Right atrium auricular region (tissue), 2 donors: ENCODE data around the gene ODAD3. TPM values are rescaled to one million over a fixed set of nuclear protein-coding genes. Genes with fewer than 3 reads are reported as not detected.

ENCODE experiments used
- DNase-seq: peaks from one replicate; pipeline ENCODE4 v3.0.0-alpha.2; 2019; ENCODE audit warnings: low spot score
- H3K27ac ChIP-seq, 2 donors: fragments of 200-600 bp; sonication (generic); 1 replicate in 1 of 2; 2 replicates in 1 of 2; pipeline ENCODE4 v1.5.1; 2016 to 2019
- H3K27me3 ChIP-seq, 2 donors: fragments of 200-600 bp; sonication (generic); one replicate each; pipeline versions ENCODE4 v1.5.1 to v1.6.0; 2017 to 2019
- H3K36me3 ChIP-seq: fragments of 200-600 bp; sonication (generic); one replicate; pipeline ENCODE4 v1.5.1; 2016
- H3K4me1 ChIP-seq, 2 donors: fragments of 200-600 bp; sonication (generic); one replicate each; pipeline versions ENCODE4 v1.5.1 to v1.6.0; 2017 to 2019
- H3K4me3 ChIP-seq, 2 donors: fragments of 200-600 bp; sonication (generic); 1 replicate in 1 of 2; 2 replicates in 1 of 2; pipeline ENCODE4 v1.5.1; 2017 to 2019; ENCODE audit warnings: mild to moderate bottlenecking in 1 of 2, moderate library complexity in 1 of 2
- H3K9me3 ChIP-seq, 2 donors: fragments of 200-600 bp; sonication (generic); one replicate each; pipeline ENCODE4 v1.5.1; 2019
- CTCF ChIP-seq, 2 donors: fragments of 200-600 bp; sonication (generic); IDR thresholded peaks; one replicate each; pipeline ENCODE4 v1.5.1; 2019; ENCODE audit warnings: antibody characterized with exemption in 2 of 2
- total RNA-seq, 2 donors: library from RNA; depleted of rRNA; stranded (reverse); fragments of >200 nt; gene quantifications; one replicate each; pipeline ENCODE4 v1.1.0, GENCODE V29; 2016

The ODAD3 gene
- total RNA-seq, 2 donors from 2014 or later, result 0.22 to 0.59 TPM

GRCh38 chr19:11405846-11406643, 28.9 kb downstream of the ODAD3 start:
- Histone ChIP-seq H3K9me3 (no peaks in the 10 kb centered on the region), H3K4me3 (no peak overlapping the region), H3K27ac (no peak overlapping the region), H3K27me3 (no peaks in the 10 kb centered on the region), H3K36me3 (no peaks in the 10 kb centered on the region), H3K4me1 (peaks cover 0 to 8% of the 10 kb centered on the region in 2 donors)
- DNase-seq, result no peak
- TF ChIP-seq CTCF (IDR thresholded peaks at IDR 0.05), result peak in 1 of 2 donors; percentile 55

- no peak for DNase-seq
- Histone ChIP-seq H3K36me3 (no peaks in the 10 kb centered on the region), H3K9me3 (no peaks in the 10 kb centered on the region), H3K27me3 (no peaks in the 10 kb centered on the region), H3K4me1 (peaks cover 0 to 8% of the 10 kb centered on the region in 2 donors), H3K27ac (no peak overlapping the region), H3K4me3 (no peak overlapping the region)
- TF ChIP-seq CTCF (IDR thresholded peaks at IDR 0.05), result no peak
Measured at GRCh38 chr19:11404588-11405222, 30.2 kb downstream of the ODAD3 start.

GRCh38 chr19:11401808-11402543, 32.9 kb downstream of the ODAD3 start:
- no peaks in the 10 kb centered on the region for H3K9me3 ChIP-seq
- H3K4me1 ChIP-seq, result peaks cover 0 to 8% of the 10 kb centered on the region in 2 donors
- H3K27me3 ChIP-seq, result no peaks in the 10 kb centered on the region
- TF ChIP-seq CTCF (IDR thresholded peaks at IDR 0.05), result no peak
- no peak overlapping the region for H3K4me3 ChIP-seq
- H3K27ac ChIP-seq, result no peak overlapping the region
- no peak for DNase-seq
- H3K36me3 ChIP-seq, result no peaks in the 10 kb centered on the region

- H3K9me3 ChIP-seq, result no peaks in the 10 kb centered on the region
- no peak for DNase-seq
- H3K4me1 ChIP-seq, result no peaks in the 10 kb centered on the region
- H3K27ac ChIP-seq, result no peak overlapping the region
- no peak overlapping the region for H3K4me3 ChIP-seq
- no peaks in the 10 kb centered on the region for H3K27me3 ChIP-seq
- H3K36me3 ChIP-seq, result no peaks in the 10 kb centered on the region
- no peak for TF ChIP-seq CTCF (IDR thresholded peaks at IDR 0.05)
Measured at GRCh38 chr19:11400798-11401197, 34.1 kb downstream of the ODAD3 start.

GRCh38 chr19:11399667-11400066, 35.3 kb downstream of the ODAD3 start:
- no peaks in the 10 kb centered on the region for H3K27me3 ChIP-seq
- H3K27ac ChIP-seq, result no peak overlapping the region
- no peak overlapping the region for H3K4me3 ChIP-seq
- H3K36me3 ChIP-seq, result no peaks in the 10 kb centered on the region
- H3K4me1 ChIP-seq, result no peaks in the 10 kb centered on the region
- no peaks in the 10 kb centered on the region for H3K9me3 ChIP-seq
- no peak for TF ChIP-seq CTCF (IDR thresholded peaks at IDR 0.05)
- DNase-seq, result no peak
